Measurements from ENCODE around the gene RP9.

Gene RP9

GRCh38 chr7:33079763-33080690, 29.2 kb downstream of the RP9 start:
- TF ChIP-seq, protein P1, sequence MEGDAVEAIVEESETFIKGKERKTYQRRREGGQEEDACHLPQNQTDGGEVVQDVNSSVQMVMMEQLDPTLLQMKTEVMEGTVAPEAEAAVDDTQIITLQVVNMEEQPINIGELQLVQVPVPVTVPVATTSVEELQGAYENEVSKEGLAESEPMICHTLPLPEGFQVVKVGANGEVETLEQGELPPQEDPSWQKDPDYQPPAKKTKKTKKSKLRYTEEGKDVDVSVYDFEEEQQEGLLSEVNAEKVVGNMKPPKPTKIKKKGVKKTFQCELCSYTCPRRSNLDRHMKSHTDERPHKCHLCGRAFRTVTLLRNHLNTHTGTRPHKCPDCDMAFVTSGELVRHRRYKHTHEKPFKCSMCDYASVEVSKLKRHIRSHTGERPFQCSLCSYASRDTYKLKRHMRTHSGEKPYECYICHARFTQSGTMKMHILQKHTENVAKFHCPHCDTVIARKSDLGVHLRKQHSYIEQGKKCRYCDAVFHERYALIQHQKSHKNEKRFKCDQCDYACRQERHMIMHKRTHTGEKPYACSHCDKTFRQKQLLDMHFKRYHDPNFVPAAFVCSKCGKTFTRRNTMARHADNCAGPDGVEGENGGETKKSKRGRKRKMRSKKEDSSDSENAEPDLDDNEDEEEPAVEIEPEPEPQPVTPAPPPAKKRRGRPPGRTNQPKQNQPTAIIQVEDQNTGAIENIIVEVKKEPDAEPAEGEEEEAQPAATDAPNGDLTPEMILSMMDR (IDR thresholded peaks at IDR 0.05; ENCODE audit: borderline replicate concordance, extremely low read depth, low read length, poor library complexity, severe bottlenecking) = no peak
- no peak for TF ChIP-seq EZH2 (IDR thresholded peaks at IDR 0.05; ENCODE audit: borderline replicate concordance, low read depth, low read length, severe bottlenecking)
- no peak overlapping the region for H3K4me2 ChIP-seq (ENCODE audit: insufficient read depth, low read length)
- DNase-seq (no peak), ATAC-seq (ENCODE audit: insufficient read depth, low read depth) (no peak)
- no peaks in the 10 kb centered on the region for H3K79me2 ChIP-seq (ENCODE audit: insufficient read depth, low read length)
- no peaks in the 10 kb centered on the region for H3K36me3 ChIP-seq (ENCODE audit: insufficient read depth, low read length)
- H2AFZ ChIP-seq (ENCODE audit: low read depth, low read length) = no peak overlapping the region
- peaks cover 5% of the 10 kb centered on the region for H3K27me3 ChIP-seq (ENCODE audit: insufficient read depth, low read length, poor library complexity)
- no peak overlapping the region for H3K4me3 ChIP-seq (ENCODE audit: low read depth in 1 of 2, low read length in 2 of 2)
- H3K27ac ChIP-seq (ENCODE audit: low read length) = no peak overlapping the region
- no peaks in the 10 kb centered on the region for H3K4me1 ChIP-seq (ENCODE audit: insufficient read depth, low read length)
- H4K20me1 ChIP-seq (ENCODE audit: insufficient read depth, low read length) = no peaks in the 10 kb centered on the region
- H3K9me3 ChIP-seq (ENCODE audit: insufficient read depth, low read length, severe bottlenecking) = no peaks in the 10 kb centered on the region
- H3K9ac ChIP-seq (ENCODE audit: low read depth, low read length) = no peak overlapping the region

- peaks cover 5% of the 10 kb centered on the region for H3K27me3 ChIP-seq (ENCODE audit: insufficient read depth, low read length, poor library complexity)
- H3K4me1 ChIP-seq (ENCODE audit: insufficient read depth, low read length) = no peaks in the 10 kb centered on the region
- H3K27ac ChIP-seq (ENCODE audit: low read length) = no peak overlapping the region
- no peak overlapping the region for H2AFZ ChIP-seq (ENCODE audit: low read depth, low read length)
- no peaks in the 10 kb centered on the region for H3K79me2 ChIP-seq (ENCODE audit: insufficient read depth, low read length)
- no peak overlapping the region for H3K4me2 ChIP-seq (ENCODE audit: insufficient read depth, low read length)
- no peaks in the 10 kb centered on the region for H4K20me1 ChIP-seq (ENCODE audit: insufficient read depth, low read length)
- ATAC-seq (ENCODE audit: insufficient read depth, low read depth) (no peak), DNase-seq (no peak)
- no peak for TF ChIP-seq EZH2 (IDR thresholded peaks at IDR 0.05; ENCODE audit: borderline replicate concordance, low read depth, low read length, severe bottlenecking)
- TF ChIP-seq, protein P1 (IDR thresholded peaks at IDR 0.05; ENCODE audit: borderline replicate concordance, extremely low read depth, low read length, poor library complexity, severe bottlenecking) = no peak
- H3K9ac ChIP-seq (ENCODE audit: low read depth, low read length) = no peak overlapping the region
- no peaks in the 10 kb centered on the region for H3K9me3 ChIP-seq (ENCODE audit: insufficient read depth, low read length, severe bottlenecking)
- no peak overlapping the region for H3K4me3 ChIP-seq (ENCODE audit: low read depth in 1 of 2, low read length in 2 of 2)
- H3K36me3 ChIP-seq (ENCODE audit: insufficient read depth, low read length) = no peaks in the 10 kb centered on the region
These were observed 30.1 kb downstream of the RP9 start for GRCh38 chr7:33079096-33079495.

- no peak overlapping the region for H3K4me3 ChIP-seq (ENCODE audit: low read depth in 1 of 2, low read length in 2 of 2)
- H3K4me1 ChIP-seq (ENCODE audit: insufficient read depth, low read length) = no peaks in the 10 kb centered on the region
- no peak overlapping the region for H3K9ac ChIP-seq (ENCODE audit: low read depth, low read length)
- ATAC-seq (ENCODE audit: insufficient read depth, low read depth) = peak; percentile 50; the same call in 1 of the 3 replicates
- no peak overlapping the region for H3K27ac ChIP-seq (ENCODE audit: low read length)
- H3K4me2 ChIP-seq (ENCODE audit: insufficient read depth, low read length) = no peak overlapping the region
- no peak overlapping the region for H2AFZ ChIP-seq (ENCODE audit: low read depth, low read length)
- no peaks in the 10 kb centered on the region for H3K79me2 ChIP-seq (ENCODE audit: insufficient read depth, low read length)
- no peak for DNase-seq
- H3K36me3 ChIP-seq (ENCODE audit: insufficient read depth, low read length) = no peaks in the 10 kb centered on the region
- TF ChIP-seq, protein P1 (IDR thresholded peaks at IDR 0.05; ENCODE audit: borderline replicate concordance, extremely low read depth, low read length, poor library complexity, severe bottlenecking) = no peak
- no peak for TF ChIP-seq EZH2 (IDR thresholded peaks at IDR 0.05; ENCODE audit: borderline replicate concordance, low read depth, low read length, severe bottlenecking)
- H4K20me1 ChIP-seq (ENCODE audit: insufficient read depth, low read length) = no peaks in the 10 kb centered on the region
- H3K9me3 ChIP-seq (ENCODE audit: insufficient read depth, low read length, severe bottlenecking) = no peaks in the 10 kb centered on the region
- H3K27me3 ChIP-seq (ENCODE audit: insufficient read depth, low read length, poor library complexity) = peaks cover 5% of the 10 kb centered on the region
These were observed 32.5 kb downstream of the RP9 start for GRCh38 chr7:33076737-33077136.
